ENCODE measurements around the gene LONRF2.

DNA sequence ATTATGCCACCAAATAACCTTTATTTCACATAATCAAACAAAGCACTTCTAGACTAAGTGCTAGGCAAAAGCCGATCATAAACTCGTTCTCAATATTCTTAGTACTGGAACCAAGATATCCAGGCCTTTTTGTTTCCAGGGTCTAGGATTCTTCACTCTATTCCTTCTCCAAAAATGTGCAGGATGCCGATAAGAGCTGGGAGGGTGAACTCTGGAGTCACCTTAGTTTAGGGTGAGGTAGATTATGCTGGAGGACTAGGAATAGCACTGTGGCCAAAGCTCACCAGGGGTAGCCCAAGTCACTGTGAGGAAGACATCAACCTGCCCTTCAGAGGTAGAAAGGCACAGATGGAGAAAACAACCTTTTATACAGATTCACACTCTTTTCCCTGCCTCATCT lies 37.3 kb downstream of the LONRF2 start:
- no peak for TF ChIP-seq YY1 (IDR thresholded peaks at IDR 0.05; ENCODE audit: extremely low read depth, insufficient replicate concordance, low read depth, low read length)
- TF ChIP-seq POLR2AphosphoS5 (IDR thresholded peaks at IDR 0.05; ENCODE audit: low read depth, low read length) = no peak
- TF ChIP-seq, protein P1, sequence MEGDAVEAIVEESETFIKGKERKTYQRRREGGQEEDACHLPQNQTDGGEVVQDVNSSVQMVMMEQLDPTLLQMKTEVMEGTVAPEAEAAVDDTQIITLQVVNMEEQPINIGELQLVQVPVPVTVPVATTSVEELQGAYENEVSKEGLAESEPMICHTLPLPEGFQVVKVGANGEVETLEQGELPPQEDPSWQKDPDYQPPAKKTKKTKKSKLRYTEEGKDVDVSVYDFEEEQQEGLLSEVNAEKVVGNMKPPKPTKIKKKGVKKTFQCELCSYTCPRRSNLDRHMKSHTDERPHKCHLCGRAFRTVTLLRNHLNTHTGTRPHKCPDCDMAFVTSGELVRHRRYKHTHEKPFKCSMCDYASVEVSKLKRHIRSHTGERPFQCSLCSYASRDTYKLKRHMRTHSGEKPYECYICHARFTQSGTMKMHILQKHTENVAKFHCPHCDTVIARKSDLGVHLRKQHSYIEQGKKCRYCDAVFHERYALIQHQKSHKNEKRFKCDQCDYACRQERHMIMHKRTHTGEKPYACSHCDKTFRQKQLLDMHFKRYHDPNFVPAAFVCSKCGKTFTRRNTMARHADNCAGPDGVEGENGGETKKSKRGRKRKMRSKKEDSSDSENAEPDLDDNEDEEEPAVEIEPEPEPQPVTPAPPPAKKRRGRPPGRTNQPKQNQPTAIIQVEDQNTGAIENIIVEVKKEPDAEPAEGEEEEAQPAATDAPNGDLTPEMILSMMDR (IDR thresholded peaks at IDR 0.05 in 2 of 3, conservative IDR thresholded peaks at IDR 0.05 in 1 of 3; ENCODE audit: borderline replicate concordance in 1 of 3, insufficient read depth in 1 of 3, low read depth in 2 of 3, low read length in 2 of 3) = no peak
- TF ChIP-seq SP1 (IDR thresholded peaks at IDR 0.05; ENCODE audit: low read depth) = no peak
- TF ChIP-seq JUND (IDR thresholded peaks at IDR 0.05) = no peak
- TF ChIP-seq, protein P2, sequence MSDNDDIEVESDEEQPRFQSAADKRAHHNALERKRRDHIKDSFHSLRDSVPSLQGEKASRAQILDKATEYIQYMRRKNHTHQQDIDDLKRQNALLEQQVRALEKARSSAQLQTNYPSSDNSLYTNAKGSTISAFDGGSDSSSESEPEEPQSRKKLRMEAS (IDR thresholded peaks at IDR 0.05) = no peak
- no peak for TF ChIP-seq EZH2 (IDR thresholded peaks at IDR 0.05)
- no peak for TF ChIP-seq ELF1 (IDR thresholded peaks at IDR 0.05; ENCODE audit: borderline replicate concordance, low read depth)
- TF ChIP-seq ZNF274 (IDR thresholded peaks at IDR 0.05; ENCODE audit: low read depth, low read length) = no peak
- TF ChIP-seq, protein P3, sequence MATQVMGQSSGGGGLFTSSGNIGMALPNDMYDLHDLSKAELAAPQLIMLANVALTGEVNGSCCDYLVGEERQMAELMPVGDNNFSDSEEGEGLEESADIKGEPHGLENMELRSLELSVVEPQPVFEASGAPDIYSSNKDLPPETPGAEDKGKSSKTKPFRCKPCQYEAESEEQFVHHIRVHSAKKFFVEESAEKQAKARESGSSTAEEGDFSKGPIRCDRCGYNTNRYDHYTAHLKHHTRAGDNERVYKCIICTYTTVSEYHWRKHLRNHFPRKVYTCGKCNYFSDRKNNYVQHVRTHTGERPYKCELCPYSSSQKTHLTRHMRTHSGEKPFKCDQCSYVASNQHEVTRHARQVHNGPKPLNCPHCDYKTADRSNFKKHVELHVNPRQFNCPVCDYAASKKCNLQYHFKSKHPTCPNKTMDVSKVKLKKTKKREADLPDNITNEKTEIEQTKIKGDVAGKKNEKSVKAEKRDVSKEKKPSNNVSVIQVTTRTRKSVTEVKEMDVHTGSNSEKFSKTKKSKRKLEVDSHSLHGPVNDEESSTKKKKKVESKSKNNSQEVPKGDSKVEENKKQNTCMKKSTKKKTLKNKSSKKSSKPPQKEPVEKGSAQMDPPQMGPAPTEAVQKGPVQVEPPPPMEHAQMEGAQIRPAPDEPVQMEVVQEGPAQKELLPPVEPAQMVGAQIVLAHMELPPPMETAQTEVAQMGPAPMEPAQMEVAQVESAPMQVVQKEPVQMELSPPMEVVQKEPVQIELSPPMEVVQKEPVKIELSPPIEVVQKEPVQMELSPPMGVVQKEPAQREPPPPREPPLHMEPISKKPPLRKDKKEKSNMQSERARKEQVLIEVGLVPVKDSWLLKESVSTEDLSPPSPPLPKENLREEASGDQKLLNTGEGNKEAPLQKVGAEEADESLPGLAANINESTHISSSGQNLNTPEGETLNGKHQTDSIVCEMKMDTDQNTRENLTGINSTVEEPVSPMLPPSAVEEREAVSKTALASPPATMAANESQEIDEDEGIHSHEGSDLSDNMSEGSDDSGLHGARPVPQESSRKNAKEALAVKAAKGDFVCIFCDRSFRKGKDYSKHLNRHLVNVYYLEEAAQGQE (IDR thresholded peaks at IDR 0.05; ENCODE audit: low read depth) = no peak

All from HCT116 (cell line).